Measurements from ENCODE around the gene DCAF11. TPM values are rescaled to one million over a fixed set of nuclear protein-coding genes. Genes with fewer than 3 reads are reported as not detected.

The DCAF11 gene
- total and polyA plus RNA-seq, 2 of the 13 experiments (the other 11 are each of a cell fraction or from before 2014, with no cell fraction given), result 150 to 257 TPM

GRCh38 chr14:24138396-24139271 lies 24.1 kb downstream of the DCAF11 start (continued):
- TF ChIP-seq AKNA (CRISPR knock-in tag; IDR thresholded peaks at IDR 0.05; ENCODE audit: borderline replicate concordance) (no peak), ZNF562 (CRISPR knock-in tag; IDR thresholded peaks at IDR 0.05; ENCODE audit: borderline replicate concordance) (no peak), GTF2F1 (IDR thresholded peaks at IDR 0.05; ENCODE audit: low read length) (no peak), PTBP1 (IDR thresholded peaks at IDR 0.05; ENCODE audit: low read depth, low read length, poor library complexity, severe bottlenecking) (peak; percentile 33), JARID2 (CRISPR knock-in tag; IDR thresholded peaks at IDR 0.05; ENCODE audit: insufficient replicate concordance) (no peak), POLR2AphosphoS2 (IDR thresholded peaks at IDR 0.05; ENCODE audit: low read depth, low read length) (no peak), ZNF34 (CRISPR knock-in tag; IDR thresholded peaks at IDR 0.05; ENCODE audit: borderline replicate concordance) (no peak), ZNF350 (CRISPR knock-in tag; IDR thresholded peaks at IDR 0.05; ENCODE audit: borderline replicate concordance, low read depth) (no peak; the same call in 1 of the 2 replicates), RFXAP (CRISPR knock-in tag; IDR thresholded peaks at IDR 0.05; ENCODE audit: borderline replicate concordance) (no peak), SOX6 (IDR thresholded peaks at IDR 0.05) (no peak), SOX6 (CRISPR knock-in tag; IDR thresholded peaks at IDR 0.05) (no peak), PAWR (CRISPR knock-in tag; IDR thresholded peaks at IDR 0.05; ENCODE audit: borderline replicate concordance) (no peak), FOXA1 (IDR thresholded peaks at IDR 0.05) (no peak), FOXA1 (CRISPR knock-in tag; IDR thresholded peaks at IDR 0.05) (no peak), ZNF782 (CRISPR knock-in tag; IDR thresholded peaks at IDR 0.05; ENCODE audit: borderline replicate concordance) (0 out of 2 replicates have a peak, but pooled peaks have one; percentile 29), ZSCAN21 (CRISPR knock-in tag; IDR thresholded peaks at IDR 0.05; ENCODE audit: borderline replicate concordance) (no peak), RARG (CRISPR knock-in tag; IDR thresholded peaks at IDR 0.05; ENCODE audit: low read depth) (no peak), PHF5A (CRISPR knock-in tag; IDR thresholded peaks at IDR 0.05; ENCODE audit: low read depth, unreplicated experiment) (peak; percentile 30), THRA (CRISPR knock-in tag; IDR thresholded peaks at IDR 0.05; ENCODE audit: borderline replicate concordance) (no peak), CEBPB (IDR thresholded peaks at IDR 0.05; ENCODE audit: borderline replicate concordance, low read depth, low read length) (no peak), SRSF1 (optimal IDR thresholded peaks at IDR 0.05; ENCODE audit: low read depth, low read length) (no peak), SNAI1 (CRISPR knock-in tag; IDR thresholded peaks at IDR 0.05; ENCODE audit: borderline replicate concordance) (no peak), ZNF333 (CRISPR knock-in tag; IDR thresholded peaks at IDR 0.05; ENCODE audit: borderline replicate concordance) (0 out of 2 replicates have a peak, but pooled peaks have one; percentile 53), ZSCAN9 (CRISPR knock-in tag; IDR thresholded peaks at IDR 0.05; ENCODE audit: borderline replicate concordance) (no peak)
